GM20431 (cell line): ENCODE data around the gene C1orf116.
"Not testable (repeated sequence)": the region's sequence is repeated elsewhere in the genome, so short reads cannot be mapped to it uniquely, and the experiment has no call there.

ENCODE experiments used
- in situ Hi-C: fragments of 300-500 bp; cut with MseI, MboI; formaldehyde crosslinking; loops from one replicate; pipeline ENCODE4 v1.15.0; 2020; ENCODE audit warnings: low sequenced_read_pairs; ENCODE audit not compliant: unreplicated experiment

C1orf116 gene

DNA sequence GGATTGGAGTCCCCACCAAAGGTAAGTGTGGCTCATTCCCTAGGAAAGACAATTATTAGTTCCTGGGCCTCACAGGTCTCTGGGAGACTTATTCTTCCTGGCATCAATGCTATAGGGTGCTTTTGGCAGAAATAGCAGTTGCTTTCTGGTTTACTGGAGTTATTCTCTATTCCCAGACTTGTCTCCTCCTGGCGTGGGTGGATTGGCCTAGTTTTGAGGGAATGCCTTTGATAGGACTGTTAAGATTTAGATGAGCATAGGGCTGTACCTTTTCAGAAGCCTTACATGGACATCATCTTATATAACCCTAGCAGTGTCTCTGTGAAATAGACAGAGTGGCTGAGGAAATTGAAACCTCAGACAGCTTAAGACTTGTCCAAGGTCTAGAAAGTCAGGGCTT lies 29.5 kb upstream of the C1orf116 start:
- in situ Hi-C loops = no loop called here

DNA sequence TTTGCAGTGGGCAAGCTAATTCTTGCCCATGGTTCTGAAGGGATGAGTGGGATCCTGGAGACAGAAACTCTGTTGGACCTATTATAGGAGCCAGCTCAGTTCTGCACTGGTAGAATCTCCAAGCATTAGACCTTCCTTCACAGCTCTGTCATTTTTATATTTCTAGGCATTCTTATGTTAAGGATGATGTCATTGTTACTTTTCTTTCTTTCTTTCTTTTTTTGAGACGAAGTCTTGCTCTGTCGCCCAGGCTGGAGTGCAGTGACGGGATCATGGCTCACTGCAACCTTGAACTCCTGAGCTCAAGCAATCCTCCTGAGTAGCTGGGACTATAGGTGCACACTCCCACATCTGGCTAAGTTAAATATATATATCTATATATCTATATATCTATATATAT lies 28.0 kb upstream of the C1orf116 start:
- in situ Hi-C loops = no loop called here

DNA sequence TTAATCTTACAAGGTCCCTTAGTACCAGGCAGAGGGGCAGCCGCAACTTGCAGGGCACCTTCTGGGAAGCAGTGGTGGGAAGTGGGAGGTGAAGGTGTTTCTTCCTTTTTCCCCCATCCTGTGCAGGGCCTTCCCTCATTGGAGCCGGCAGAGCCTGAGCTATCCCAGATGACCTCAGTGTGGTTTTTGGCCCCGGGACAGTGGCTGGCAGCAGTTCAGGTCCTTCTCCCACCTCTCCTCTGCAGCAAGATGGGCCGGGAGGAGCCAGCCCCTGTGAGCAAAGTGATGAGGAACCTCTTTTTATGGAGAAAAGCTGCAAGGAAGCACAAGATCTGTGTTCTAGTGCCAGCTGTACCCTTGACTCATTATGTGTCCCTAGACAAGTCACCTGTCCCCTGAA lies 27.3 kb upstream of the C1orf116 start:
- in situ Hi-C loops = no loop called here

DNA sequence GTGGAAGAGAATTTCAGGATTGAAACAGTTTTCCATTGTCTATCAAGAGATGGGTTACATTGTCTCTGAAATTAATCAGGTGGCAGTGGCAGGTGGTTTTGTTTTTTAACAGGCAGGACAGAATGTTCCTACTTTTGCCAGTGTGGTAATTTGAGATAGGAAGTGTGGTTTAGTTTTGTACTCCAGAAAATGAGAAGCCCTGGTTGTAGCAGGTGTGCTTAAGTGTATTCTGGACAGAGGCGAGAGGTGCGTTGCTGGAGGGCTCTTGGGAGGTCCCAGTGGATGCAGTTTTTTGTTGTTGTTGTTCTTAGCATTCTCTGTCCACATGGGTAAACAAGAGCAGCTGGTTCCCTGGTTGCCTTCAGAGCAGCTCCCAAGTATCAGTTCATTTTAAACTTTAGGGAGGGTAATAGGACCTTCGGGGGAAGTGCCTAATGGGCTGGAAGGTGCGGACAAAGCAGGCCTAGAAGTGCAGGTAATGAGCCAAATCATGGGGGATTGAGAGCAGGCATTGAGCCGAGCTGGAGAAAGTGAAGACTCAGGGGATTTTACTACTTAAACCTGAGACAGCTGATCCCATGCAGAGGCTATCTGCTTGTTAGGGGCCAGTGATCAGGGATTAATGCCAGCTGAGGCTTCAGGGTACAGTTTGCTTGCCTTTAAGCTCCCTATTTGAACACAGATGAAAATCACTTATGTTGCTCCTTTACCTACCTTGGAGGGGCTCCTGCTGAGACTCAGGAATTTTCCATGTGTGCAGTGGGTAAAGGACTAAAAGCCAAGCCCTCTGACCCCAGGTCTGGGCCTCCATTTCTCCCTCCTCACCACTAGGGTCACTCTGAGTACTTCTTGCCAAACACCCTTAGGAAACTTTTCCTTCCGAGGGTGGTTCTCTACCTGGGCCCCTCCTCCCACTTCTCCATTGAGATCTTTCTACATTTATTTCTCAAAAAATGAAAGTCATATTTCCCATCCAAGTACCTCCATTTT lies 26.6 kb upstream of the C1orf116 start:
- in situ Hi-C loops = no loop called here

DNA sequence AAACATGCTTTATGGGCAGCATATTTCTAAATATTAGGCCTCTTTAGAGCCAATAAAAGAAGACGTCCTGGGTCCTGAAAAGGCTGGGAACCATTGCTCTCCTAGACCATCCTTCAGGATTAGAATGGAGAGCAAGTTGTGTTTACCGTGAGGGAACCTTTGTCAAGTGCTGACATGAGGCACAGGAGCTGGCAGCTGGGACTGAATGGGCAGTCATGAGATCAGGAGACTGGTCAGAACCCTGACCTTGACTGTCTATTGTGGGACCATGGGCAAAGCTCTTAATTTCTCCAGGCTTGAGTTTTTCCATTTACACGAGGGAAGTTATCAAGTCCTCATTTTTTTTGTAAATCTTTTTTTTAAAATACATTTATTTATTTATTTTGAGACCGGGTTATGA lies 25.7 kb upstream of the C1orf116 start:
- in situ Hi-C loops = no loop called here

DNA sequence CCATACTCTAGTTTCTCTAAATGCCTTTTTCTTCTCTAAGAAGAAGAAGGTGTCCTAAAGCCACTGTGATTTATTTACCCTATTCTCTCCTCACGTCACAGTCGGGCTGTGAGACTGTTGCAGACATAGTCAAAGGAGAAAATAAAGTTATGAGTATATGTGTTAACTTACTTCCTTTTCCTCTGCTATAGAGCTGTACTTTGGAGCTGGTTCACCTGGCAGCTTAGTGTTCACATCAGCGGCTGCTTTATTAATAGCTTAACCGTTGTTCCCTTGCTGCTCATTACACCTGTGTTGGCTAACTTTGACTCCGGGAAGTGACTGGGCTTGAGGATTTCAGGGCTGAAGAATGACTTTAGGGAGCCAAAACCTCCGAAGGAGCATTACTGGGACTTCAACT lies 24.1 kb upstream of the C1orf116 start:
- in situ Hi-C loops = no loop called here

DNA sequence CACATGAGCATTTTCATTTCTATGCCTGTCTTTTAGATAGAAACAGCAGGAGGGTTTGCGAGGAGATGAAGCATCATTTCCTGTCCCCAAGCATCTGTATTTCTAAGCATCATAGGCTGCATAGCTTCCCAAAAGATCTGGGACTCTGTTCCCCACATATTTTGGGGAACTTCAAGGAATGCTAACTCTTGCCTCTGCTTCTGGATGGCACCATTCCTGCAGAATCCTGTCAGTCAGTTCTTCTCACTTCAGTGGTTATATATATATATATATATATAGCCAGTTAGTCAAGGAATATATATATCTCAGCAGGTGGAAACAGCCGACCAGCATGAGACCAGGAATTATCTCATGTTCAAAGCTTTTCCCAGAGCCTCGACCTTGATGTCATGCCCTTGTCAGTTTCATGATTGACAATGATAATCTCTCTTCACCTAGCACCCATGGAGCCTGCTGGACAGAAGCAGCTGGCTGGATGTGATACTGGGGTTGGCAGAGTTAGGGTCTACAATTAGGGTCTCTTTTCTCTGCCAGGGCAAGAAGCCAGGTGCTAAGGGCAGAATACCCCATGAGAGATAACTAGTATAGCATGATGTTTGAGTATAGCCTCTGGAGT lies 22.9 kb upstream of the C1orf116 start:
- in situ Hi-C loops = no loop called here

DNA sequence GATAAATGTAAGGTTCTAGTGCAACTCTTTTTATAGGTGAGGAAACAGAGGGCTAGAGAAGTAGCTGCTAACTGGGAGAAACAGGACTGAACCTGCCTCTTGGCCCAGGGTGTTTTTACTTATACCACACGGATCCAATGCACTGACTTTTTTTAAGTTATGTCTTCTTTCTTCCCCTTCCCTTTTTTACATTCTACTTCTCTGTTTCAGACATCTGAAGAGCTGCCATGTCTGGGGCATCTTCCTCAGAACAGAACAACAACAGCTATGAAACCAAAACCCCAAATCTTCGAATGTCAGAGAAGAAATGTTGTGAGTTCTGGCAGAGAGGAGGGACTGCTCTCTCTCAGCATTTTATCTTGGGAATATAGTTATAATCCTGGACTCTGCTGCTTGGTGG lies 21.9 kb upstream of the C1orf116 start:
- in situ Hi-C loops = no loop called here

DNA sequence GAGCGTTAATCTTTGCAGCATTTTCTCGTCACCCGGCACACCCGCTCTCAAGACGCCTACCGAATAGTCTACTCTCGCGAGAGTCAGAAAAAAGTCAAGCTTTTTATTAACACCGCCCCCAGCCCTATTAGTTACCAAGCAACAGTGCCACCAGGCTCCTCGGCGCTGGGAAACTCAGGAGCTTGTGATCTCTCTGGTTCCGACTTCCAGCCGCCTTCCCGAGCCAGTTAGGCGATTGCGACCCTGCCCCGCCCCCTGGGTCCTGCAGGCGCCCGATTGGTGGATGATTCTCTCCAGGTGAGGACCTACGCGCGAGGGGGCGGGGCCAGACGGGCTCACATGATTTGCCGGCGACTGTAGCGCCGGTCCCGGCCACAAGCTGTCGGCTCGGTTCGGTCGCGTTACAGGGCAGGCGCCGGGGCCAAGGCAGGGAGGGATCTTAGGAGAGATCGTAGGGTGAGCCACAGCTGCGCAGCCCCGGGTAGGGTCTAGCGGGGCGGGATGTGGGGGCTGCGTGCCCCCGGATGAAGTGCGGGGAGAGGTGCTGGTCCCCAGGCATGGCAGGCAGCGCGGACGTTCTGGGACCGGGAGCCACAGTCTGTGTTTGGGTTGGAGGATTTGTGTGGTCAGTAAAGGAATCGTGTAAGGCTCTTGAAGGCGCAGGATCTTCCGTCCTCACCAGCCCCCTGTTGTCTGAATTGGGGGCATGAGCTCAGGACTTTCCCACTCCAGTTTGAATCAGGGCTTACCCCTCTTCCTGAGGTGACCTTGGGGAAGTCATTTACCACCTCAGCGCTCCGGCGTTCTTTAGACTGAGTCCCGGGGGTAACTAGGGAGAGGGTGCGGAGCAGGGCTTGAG lies 20.6 kb upstream of the C1orf116 start, which contains the start of gene PFKFB2:
PFKFB2 (plus strand) TSS at position 365 of the 859 bp plus-strand sequence. CDS start 1,443 bp downstream, outside the sequence.
- in situ Hi-C loops = no loop called here

DNA sequence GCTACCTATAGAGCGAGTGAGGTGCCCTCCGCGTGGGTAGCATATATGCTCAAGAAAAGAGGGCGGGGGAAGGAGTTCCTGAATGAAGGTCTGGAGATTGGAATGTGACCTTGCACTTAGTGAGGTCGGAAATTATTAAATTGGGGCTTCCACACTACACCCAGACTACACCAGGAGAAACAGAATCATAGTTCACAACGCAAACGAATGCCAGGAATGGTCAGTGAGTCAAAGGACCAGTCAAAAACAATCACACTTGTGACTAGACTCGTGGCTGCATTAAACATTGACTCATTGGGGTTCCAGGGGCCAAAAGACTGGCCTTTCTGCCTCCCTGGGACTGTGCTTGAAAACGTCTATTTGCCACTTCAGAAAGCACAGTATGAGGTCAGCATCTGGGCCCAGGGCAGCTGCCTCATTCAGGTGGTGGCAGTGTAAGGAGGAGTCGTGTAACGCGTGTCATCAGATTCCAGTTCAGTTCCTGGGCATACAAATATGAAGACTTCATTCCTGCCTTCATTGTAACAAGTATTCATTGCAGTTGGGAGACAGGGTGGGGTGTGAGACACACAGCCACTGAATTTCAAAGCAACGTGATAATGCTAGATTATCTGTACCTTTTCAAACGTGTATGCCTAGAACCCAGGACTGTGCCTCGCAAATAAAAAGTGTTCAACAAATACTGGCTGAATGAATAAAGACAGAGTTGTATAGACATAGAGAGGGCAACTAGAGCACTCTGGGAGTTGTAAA lies 18.8 kb upstream of the C1orf116 start, which contains the start of gene YOD1:
YOD1 (minus strand) TSS at position 18 of the 753 bp plus-strand sequence. CDS start 178 bp downstream, outside the sequence.
- in situ Hi-C loops = no loop called here

DNA sequence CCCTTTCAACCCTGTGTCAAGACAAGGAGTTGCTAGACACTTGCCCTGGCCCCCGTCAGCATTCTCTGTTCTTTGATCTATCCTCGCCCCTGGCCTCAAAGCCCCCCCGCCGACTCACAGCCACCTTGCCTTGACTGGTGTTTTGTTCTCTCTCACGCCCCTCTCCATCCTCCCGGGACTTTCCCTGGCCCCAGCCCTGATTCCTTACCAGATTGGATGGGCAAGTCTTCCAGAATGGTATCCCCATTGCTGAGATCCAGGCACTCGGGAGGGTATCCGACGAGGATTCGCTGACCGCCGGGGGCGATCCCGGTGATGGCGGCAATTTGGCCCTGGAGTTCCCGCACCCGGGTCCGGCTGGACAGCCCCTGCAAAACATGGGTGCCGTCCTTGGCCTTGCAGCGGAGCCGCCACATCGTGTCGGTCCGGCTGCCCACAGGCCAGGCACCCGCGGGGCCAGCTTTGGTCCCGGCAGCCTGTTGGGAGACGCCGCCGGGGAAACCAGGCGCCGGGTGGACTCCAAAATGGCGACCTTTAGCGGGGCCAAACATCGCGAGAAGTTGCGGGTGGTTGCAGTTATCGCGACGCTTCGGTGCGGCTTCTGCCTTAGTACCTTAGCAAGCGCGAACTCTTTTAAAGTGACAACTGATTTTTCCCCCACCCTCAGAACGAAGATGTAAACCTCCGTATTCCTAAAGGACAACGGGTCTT lies 18.1 kb upstream of the C1orf116 start:
- in situ Hi-C loops = no loop called here

DNA sequence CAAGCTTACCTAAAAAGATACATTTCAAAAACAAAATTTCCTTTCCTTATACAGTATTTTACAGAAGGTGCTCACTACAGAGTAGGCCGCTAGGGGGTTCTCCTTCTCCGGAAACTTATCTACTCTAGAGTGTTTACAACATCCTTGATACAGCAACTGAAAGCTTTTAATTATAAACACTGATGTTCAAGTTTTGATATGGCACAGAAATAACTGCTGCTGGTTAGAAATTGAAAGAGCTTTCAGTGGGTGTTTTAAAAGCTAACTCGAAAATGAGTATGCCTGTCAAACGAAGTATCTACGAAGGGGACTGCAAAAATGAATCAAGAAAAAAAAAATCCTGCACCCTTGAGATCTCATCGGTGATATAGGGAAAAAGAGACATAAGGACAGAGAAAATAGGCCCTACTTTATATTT lies 17.4 kb upstream of the C1orf116 start:
- in situ Hi-C loops = no loop called here

DNA sequence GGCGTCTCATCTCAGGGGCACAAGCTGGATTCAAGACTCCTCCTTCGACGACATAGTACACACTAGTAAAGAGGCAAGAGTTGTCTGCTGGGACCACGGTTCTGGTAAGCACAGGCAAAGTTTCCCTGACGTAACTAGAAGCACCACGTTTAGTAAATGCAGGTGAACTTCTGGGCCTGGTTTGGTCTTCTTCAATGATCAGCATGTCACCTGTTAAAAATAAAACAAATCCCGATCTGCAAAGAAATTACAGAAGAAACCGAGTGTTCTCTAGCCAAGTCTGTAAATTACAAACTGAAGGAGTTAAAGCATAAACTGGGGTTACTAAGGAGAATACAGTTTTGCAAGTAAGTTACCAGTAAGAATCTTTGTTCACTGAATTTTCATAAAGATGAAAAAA lies 17.0 kb upstream of the C1orf116 start:
- in situ Hi-C loops = no loop called here

DNA sequence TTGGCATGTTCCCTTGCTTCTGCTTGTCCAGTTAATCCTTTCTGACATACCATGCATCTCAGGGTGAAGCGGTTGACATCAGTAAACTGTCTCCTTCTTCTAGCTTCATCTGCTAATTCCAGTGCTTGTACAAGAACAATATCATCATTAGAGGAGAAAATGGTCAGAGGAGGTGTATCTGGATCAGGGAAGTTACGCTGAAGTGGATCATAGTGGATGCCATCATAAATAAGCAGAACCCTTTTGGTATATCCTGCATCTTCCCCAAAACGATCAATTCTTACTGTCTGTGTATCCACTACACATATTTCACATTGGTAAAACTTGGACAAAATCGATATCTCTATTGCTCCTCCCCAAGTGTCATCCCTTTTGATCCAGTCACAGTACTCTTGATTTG lies 16.5 kb upstream of the C1orf116 start:
- in situ Hi-C loops = no loop called here

DNA sequence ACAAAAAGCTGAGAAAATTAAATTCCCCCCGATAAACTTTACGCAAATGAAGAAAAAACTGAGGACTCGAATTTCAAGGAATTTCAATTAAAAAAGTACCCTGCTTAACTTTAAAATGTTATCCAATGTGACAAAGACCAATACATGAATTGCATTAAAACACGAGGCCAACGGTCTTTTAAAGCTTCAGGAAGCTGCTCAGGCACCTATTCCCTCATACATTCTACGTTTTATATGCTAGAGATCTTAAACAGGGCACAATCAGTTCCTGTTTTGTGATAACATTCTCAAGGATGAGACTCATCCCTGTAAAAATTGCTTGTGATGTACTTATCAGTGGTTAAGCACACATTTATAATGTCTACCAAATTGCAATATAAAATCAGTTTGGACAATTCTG lies 15.5 kb upstream of the C1orf116 start:
- in situ Hi-C loops = no loop called here

DNA sequence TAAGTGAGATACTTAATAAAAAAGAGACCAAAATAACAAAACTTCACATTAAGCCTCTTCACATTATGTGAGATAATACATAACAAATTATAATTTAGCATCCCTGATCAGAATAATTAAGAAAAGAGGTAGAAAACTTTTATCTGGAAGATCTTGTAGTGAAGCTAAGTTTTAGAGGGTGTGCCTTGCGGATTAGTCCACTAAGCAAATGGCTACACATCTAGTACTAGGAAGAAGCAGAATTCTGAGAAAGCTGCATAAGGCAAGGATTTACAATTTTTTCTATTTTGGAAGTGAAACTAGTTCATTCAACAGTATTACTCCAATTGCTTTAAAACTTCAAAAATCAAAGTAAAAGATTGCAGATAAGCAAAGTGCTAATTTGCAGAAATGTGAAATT lies 14.9 kb upstream of the C1orf116 start:
- in situ Hi-C loops = no loop called here

DNA sequence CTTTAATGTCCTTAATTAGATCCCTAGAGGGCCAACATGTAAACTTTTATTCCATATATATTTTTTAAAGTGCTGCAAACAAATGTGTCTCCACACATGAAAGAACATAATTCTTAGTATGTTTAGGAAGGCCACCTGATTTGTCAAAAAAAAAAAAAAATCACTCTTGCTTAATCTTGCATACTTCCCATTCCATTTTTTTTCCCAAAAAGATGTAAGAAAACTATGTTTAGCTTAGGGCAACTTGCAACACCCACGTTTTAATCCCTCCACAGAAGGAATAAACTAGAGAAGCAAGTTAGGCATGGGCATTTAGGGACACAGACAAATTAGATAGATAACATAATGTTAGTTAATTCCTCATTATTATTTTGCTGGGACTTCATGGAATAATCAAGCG lies 12.9 kb upstream of the C1orf116 start:
- in situ Hi-C loops = no loop called here

DNA sequence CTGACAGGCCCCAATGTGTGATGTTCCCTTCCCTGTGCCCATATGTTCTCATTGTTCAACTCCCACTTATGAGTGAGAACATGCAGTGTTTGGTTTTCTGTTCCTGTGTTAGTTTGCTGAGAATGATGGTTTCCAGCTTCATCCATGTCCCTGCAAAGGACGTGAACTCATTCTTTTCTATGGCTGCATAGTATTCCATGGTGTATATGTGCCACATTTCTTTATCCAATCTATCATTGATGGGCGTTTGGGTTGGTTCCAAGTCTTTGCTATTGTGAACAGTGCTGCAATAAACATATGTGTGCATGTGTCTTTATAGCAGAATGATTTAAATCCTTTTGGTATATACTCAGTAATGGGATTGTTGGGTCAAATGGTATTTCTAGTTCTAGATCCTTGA lies 8.8 kb upstream of the C1orf116 start:
- in situ Hi-C loops = not testable (repeated sequence)

DNA sequence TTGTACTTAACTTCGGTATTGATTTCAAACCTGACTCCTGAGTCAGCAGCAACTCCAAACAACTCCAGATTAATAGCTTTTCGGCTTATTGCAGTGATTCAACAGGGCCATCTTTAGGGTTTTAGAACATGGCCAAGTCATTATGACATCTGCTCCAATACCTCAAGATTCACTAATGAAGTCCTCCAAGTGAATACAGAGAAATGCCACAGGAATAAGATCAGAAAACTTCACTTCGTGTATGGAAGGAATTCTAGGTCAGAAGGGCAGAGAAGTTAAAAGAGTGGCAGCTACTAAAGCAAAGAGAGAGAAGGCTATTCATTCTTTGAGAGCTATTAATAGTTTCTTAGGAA lies 7.6 kb upstream of the C1orf116 start:
- in situ Hi-C loops = no loop called here
